Endodermal cell (in vitro differentiated cells): ENCODE results near the gene CTU2. TPM values are rescaled to one million over a fixed set of nuclear protein-coding genes. Genes with fewer than 3 reads are reported as not detected.
A peak's percentile ranks its signal among the peaks of the same experiment; 100 is the strongest.

Source experiments
- DNase-seq: peaks from one replicate; pipeline ENCODE4 v3.0.0-alpha.2; 2017
- H3K27ac ChIP-seq: 2 replicates; pipeline ENCODE4 v1.5.1; 2013; ENCODE audit warnings: mild to moderate bottlenecking, low read depth, low read length, moderate library complexity
- H3K27me3 ChIP-seq: 2 replicates; pipeline ENCODE4 v1.6.1; 2013; ENCODE audit warnings: mild to moderate bottlenecking, low read length, moderate library complexity; ENCODE audit not compliant: insufficient read depth, control insufficient read depth, poor library complexity, severe bottlenecking
- H3K36me3 ChIP-seq: 2 replicates; pipeline ENCODE4 v1.7.0; 2013; ENCODE audit warnings: mild to moderate bottlenecking, low read length, moderate library complexity; ENCODE audit not compliant: control insufficient read depth, insufficient read depth
- H3K4me1 ChIP-seq: one replicate; pipeline ENCODE4 v1.7.0; 2013; ENCODE audit warnings: low read length; ENCODE audit not compliant: control insufficient read depth, insufficient read depth
- H3K4me3 ChIP-seq: 2 replicates; pipeline ENCODE4 v1.5.1; 2013; ENCODE audit warnings: mild to moderate bottlenecking, low read length, moderate library complexity
- H3K9ac ChIP-seq: 2 replicates; pipeline ENCODE4 v1.6.1; 2013; ENCODE audit warnings: mild to moderate bottlenecking, low read length, moderate library complexity; ENCODE audit not compliant: poor library complexity, severe bottlenecking; ENCODE audit errors: extremely low read depth
- H3K9me3 ChIP-seq: 2 replicates; pipeline ENCODE4 v1.6.1; 2013; ENCODE audit warnings: mild to moderate bottlenecking, low read length, moderate library complexity; ENCODE audit not compliant: control insufficient read depth
- H3K27ac Mint-ChIP-seq: 2 replicates; pipeline ENCODE4 v1.8.0; 2020; ENCODE audit warnings: mixed read lengths
- H3K27me3 Mint-ChIP-seq: 2 replicates; pipeline ENCODE4 v1.8.0; 2021; ENCODE audit warnings: mild to moderate bottlenecking, mixed read lengths; ENCODE audit not compliant: insufficient read depth
- H3K36me3 Mint-ChIP-seq: 2 replicates; pipeline ENCODE4 v1.8.0; 2020; ENCODE audit warnings: low read depth, mixed read lengths
- H3K4me1 Mint-ChIP-seq: 2 replicates; pipeline ENCODE4 v1.8.0; 2020; ENCODE audit warnings: mixed read lengths
- H3K4me3 Mint-ChIP-seq: 2 replicates; pipeline ENCODE4 v1.8.0; 2020; ENCODE audit warnings: mild to moderate bottlenecking, moderate library complexity, mixed read lengths
- H3K9me3 Mint-ChIP-seq: 2 replicates; pipeline ENCODE4 v1.8.0; 2020; ENCODE audit warnings: mild to moderate bottlenecking, mixed read lengths
- WGBS, 2 experiments: methylation state at CpG; one replicate each; pipeline versions ENCODE4 v1.1.5 to v1.1.7; 2013; ENCODE audit warnings: missing lambda C conversion rate in 2 of 2, mixed read lengths in 1 of 2; ENCODE audit not compliant: insufficient coverage in 1 of 2, insufficient read length in 1 of 2; 5-methylcytosine and 5-hydroxymethylcytosine counted together
- total RNA-seq, 2 donors: library from RNA; stranded (reverse); fragmentation: NEBNext Ultra II Directional in 1 of 2; extraction: Animal tissue kit (Norgen Biotek cat#: 25700) in 1 of 2; gene quantifications; 2 replicates in 1 of 2; 3 replicates in 1 of 2; pipeline ENCODE4 v1.2.1, GENCODE V29; 2021
- TF ChIP-seq, protein P1 (sequence below): fragments of 200-600 bp; sonication (generic); conservative IDR thresholded peaks from 2 replicates; pipeline ENCODE4 v1.5.0; 2021; ENCODE audit warnings: antibody characterized with exemption, mild to moderate bottlenecking

Gene CTU2
- total RNA-seq, 2 donors from 2014 or later, result 16.7 to 24.3 TPM

DNA sequence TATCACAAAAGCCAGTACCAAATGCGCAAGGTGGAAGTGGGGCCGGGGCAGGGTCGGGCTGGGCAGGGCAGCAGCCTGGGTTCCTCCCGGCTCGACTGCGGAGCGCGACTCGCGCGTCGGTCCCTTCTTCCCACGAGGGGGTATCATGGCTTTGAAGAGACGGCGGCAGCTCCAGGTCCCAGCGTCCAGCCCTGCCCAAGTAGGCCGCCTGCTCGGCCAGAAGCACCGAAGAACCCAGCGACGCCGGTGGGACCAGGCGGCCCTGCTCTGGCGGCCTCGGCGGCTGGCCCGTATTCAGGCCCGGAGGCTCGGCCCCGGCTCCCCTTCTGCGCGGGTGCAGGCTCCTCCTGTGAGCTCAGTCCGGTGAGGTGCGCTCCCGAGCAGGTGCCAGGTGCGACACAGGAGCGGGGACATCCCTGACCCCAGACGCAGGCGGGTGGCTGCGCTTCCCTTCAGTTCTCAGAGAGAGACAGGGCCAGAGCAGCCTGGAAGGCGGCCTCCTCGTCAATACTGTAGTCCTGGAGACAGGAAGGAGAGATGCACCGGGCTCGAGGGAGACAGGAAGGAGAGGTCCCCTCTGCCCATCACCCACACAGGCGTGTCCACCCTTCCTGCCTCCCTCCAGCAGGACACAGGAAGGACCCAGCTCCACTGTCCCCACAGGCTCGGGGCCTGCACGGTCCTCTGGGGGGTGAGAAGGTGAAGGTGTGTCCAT is 9.0 kb upstream of the CTU2 start:
- Mint-ChIP-seq H3K4me3 (no peak overlapping the region), H3K27me3 (no peaks in the 10 kb centered on the region)

DNA sequence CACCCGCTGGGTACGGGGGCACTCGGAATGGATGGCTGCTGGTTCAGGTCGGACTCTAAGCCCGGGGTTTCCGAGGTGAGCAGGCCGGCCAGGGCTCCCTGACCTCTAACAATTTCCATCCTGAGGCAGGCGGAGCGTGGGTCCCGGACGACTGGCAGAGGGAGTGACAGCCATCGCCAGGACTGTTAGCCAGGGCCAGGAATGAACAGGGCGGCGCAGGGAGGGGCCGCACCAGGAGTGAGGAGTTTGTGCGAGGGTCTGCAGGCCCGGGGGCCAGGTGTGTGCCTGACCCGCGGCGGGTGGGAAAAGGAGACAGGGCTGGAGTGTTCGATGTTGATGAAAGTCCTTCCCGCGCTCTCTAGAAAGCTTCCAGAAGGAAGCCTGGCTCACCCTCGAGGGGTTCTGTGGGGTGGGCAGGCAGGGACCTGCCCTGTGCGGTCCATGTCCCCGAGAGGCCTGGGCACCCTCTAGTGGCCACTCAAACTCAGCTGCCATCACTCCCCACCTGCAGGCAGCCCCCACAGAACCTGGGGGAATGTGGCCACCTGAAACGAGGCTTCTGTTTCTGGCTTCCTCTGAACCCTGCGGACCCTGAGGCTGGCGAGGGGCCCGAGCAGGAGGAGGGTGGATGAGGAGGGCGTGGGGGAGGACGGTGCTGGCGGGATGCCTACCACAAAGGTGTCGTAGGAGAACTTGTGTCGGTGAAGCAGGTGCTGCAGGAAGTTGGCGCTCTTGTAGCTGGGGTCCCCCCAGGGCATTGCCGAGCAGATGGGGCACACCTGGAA is 8.3 kb upstream of the CTU2 start:
- 92% methylated on average over 14 to 37 of the region's 37 CpGs for WGBS, 2 experiments
- no peak overlapping the region for H3K27ac ChIP-seq

More for the DNA sequence above, 9.0 kb upstream of the CTU2 start:
- Histone ChIP-seq H3K4me1 (no peaks in the 10 kb centered on the region), H3K4me3 (no peak overlapping the region), H3K27me3 (no peaks in the 10 kb centered on the region), H3K9ac (no peak overlapping the region), H3K27ac (no peak overlapping the region), H3K36me3 (no peaks in the 10 kb centered on the region), H3K9me3 (no peaks in the 10 kb centered on the region)
- TF ChIP-seq, protein P1, sequence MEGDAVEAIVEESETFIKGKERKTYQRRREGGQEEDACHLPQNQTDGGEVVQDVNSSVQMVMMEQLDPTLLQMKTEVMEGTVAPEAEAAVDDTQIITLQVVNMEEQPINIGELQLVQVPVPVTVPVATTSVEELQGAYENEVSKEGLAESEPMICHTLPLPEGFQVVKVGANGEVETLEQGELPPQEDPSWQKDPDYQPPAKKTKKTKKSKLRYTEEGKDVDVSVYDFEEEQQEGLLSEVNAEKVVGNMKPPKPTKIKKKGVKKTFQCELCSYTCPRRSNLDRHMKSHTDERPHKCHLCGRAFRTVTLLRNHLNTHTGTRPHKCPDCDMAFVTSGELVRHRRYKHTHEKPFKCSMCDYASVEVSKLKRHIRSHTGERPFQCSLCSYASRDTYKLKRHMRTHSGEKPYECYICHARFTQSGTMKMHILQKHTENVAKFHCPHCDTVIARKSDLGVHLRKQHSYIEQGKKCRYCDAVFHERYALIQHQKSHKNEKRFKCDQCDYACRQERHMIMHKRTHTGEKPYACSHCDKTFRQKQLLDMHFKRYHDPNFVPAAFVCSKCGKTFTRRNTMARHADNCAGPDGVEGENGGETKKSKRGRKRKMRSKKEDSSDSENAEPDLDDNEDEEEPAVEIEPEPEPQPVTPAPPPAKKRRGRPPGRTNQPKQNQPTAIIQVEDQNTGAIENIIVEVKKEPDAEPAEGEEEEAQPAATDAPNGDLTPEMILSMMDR, result no peak
- Mint-ChIP-seq H3K36me3 (peaks cover 9% of the 10 kb centered on the region), H3K27ac (no peak overlapping the region), H3K4me1 (no peaks in the 10 kb centered on the region), H3K9me3 (no peaks in the 10 kb centered on the region)
- WGBS, 2 experiments, result 94 to 96% methylated on average over 38 to 46 of the region's 47 CpGs
- no peak for DNase-seq

DNA sequence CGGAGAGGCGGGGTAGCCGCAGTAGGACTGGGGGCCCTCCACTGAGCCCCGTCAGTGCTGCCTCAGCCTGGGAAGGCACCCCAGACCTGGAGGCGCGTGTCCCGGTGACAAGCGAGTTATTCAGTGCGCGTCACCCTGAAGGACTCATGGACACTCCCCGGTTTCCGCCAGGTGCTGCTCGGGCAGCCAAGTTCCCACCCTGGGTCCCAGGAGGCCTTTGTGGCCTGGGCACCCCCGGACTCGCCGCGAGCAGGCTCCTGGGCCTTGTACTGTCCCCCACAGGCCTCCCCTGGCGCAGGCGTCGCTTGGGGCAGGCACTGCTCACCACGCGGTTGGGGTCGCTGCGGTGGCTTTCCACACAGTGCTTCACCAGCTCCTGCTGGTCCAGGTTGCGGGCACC is 7.7 kb upstream of the CTU2 start:
- peaks cover 9% of the 10 kb centered on the region for H3K36me3 Mint-ChIP-seq
- no peaks in the 10 kb centered on the region for H3K4me1 Mint-ChIP-seq
- H3K27me3 Mint-ChIP-seq, result no peaks in the 10 kb centered on the region
- Histone ChIP-seq H3K27me3 (no peaks in the 10 kb centered on the region), H3K9me3 (no peaks in the 10 kb centered on the region), H3K4me1 (no peaks in the 10 kb centered on the region), H3K36me3 (no peaks in the 10 kb centered on the region), H3K9ac (no peak overlapping the region), H3K4me3 (no peak overlapping the region), H3K27ac (no peak overlapping the region)
- DNase-seq, result no peak
- H3K27ac Mint-ChIP-seq, result no peak overlapping the region
- TF ChIP-seq, protein P1, result no peak
- 94 to 95% methylated on average over 6 to 25 of the region's 25 CpGs for WGBS, 2 experiments
- H3K9me3 Mint-ChIP-seq, result no peaks in the 10 kb centered on the region
- no peak overlapping the region for H3K4me3 Mint-ChIP-seq

More for the DNA sequence above, 8.3 kb upstream of the CTU2 start:
- Histone ChIP-seq H3K9me3 (no peaks in the 10 kb centered on the region), H3K27me3 (no peaks in the 10 kb centered on the region), H3K4me3 (no peak overlapping the region), H3K4me1 (no peaks in the 10 kb centered on the region), H3K36me3 (no peaks in the 10 kb centered on the region), H3K9ac (no peak overlapping the region)
- H3K4me1 Mint-ChIP-seq, result no peaks in the 10 kb centered on the region
- peaks cover 9% of the 10 kb centered on the region for H3K36me3 Mint-ChIP-seq
- H3K9me3 Mint-ChIP-seq, result no peaks in the 10 kb centered on the region
- TF ChIP-seq, protein P1, result peak; percentile 77
- peak; percentile 76 for DNase-seq
- H3K4me3 Mint-ChIP-seq, result no peak overlapping the region
- H3K27me3 Mint-ChIP-seq, result no peaks in the 10 kb centered on the region
- H3K27ac Mint-ChIP-seq, result no peak overlapping the region
